Activated CD4-positive, alpha-beta T cell treated with anti-CD3 and anti-CD28 coated beads, Interleukin-2, amount 10 ng/mL, durations not matched to agents 7 days and 5 days (primary cell): ENCODE measurements around the gene GLT6D1. TPM values are rescaled to one million over a fixed set of nuclear protein-coding genes. Genes with fewer than 3 reads are reported as not detected.

Experiments
- CTCF ChIA-PET: fragments of 350-600 bp; sonication (Branson Sonifier 250); formaldehyde crosslinking; loops from one replicate; lab custom pipeline; 2021; ENCODE audit warnings: antibody characterized with exemption; lab: Charles Lee
- POLR2A ChIA-PET: fragments of 350-600 bp; sonication (Branson Sonifier 250); formaldehyde crosslinking; loops from one replicate; lab custom pipeline; 2021; ENCODE audit warnings: antibody characterized with exemption; lab: Charles Lee
- DNase-seq: peaks from one replicate; pipeline ENCODE4 v3.0.0-alpha.2; 2020
- H3K27ac Mint-ChIP-seq: one replicate; pipeline ENCODE4 v1.8.0; 2021; ENCODE audit warnings: mild to moderate bottlenecking, moderate library complexity, mixed read lengths
- H3K27me3 Mint-ChIP-seq: one replicate; pipeline ENCODE4 v1.8.0; 2021; ENCODE audit warnings: mixed read lengths
- H3K36me3 Mint-ChIP-seq: one replicate; pipeline ENCODE4 v1.8.0; 2021; ENCODE audit warnings: low read depth, mixed read lengths
- H3K4me1 Mint-ChIP-seq: one replicate; pipeline ENCODE4 v1.8.0; 2021; ENCODE audit warnings: mixed read lengths
- H3K4me3 Mint-ChIP-seq: one replicate; pipeline ENCODE4 v1.8.0; 2021; ENCODE audit warnings: mild to moderate bottlenecking, moderate library complexity, mixed read lengths
- H3K9me3 Mint-ChIP-seq: one replicate; pipeline ENCODE4 v1.8.0; 2021; ENCODE audit warnings: mixed read lengths
- total RNA-seq, 2 experiments: library from RNA; stranded (reverse); gene quantifications; one replicate each; pipeline ENCODE4 v1.2.3, GENCODE V29; 2021

The GLT6D1 gene
- total RNA-seq, 2 experiments from 2014 or later, result not detected

- Mint-ChIP-seq H3K9me3 (no peaks in the 10 kb centered on the region), H3K27me3 (no peaks in the 10 kb centered on the region), H3K36me3 (no peaks in the 10 kb centered on the region), H3K4me3 (no peak within 1 kb of the TSS), H3K4me1 (no peaks in the 10 kb centered on the region), H3K27ac (peak within 1 kb of the TSS; percentile 46)
- CTCF ChIA-PET, result no interaction called here
- POLR2A ChIA-PET, result interaction anchor here (0.7 kb wide), 1 partner anchor 80 kb away, joined by 3 read pairs; no protein-coding TSS in a partner anchor
- DNase-seq, result no peak
Observed at GRCh38 chr9:135662758-135663450, 23.6 kb upstream of the GLT6D1 start, which contains the start of gene LCN9. TSS of gene LCN9 (plus strand) at chr9:135663309. CDS start at chr9:135663322, 13 bp downstream.

GRCh38 chr9:135661816-135662560 lies 22.6 kb upstream of the GLT6D1 start:
- no peaks in the 10 kb centered on the region for H3K27me3 Mint-ChIP-seq
- H3K36me3 Mint-ChIP-seq, result no peaks in the 10 kb centered on the region
- ChIA-PET CTCF (no interaction called here), POLR2A (interaction anchor here (0.7 kb wide), 1 partner anchor 81 kb away, joined by 3 read pairs; no protein-coding TSS in a partner anchor)
- DNase-seq, result no peak
- H3K27ac Mint-ChIP-seq, result no peak overlapping the region
- H3K4me3 Mint-ChIP-seq, result no peak overlapping the region
- no peaks in the 10 kb centered on the region for H3K4me1 Mint-ChIP-seq
- H3K9me3 Mint-ChIP-seq, result no peaks in the 10 kb centered on the region

- H3K27ac Mint-ChIP-seq, result no peak overlapping the region
- no peak overlapping the region for H3K4me3 Mint-ChIP-seq
- H3K36me3 Mint-ChIP-seq, result no peaks in the 10 kb centered on the region
- POLR2A ChIA-PET, result no interaction called here
- no peaks in the 10 kb centered on the region for H3K9me3 Mint-ChIP-seq
- no peaks in the 10 kb centered on the region for H3K27me3 Mint-ChIP-seq
- no peaks in the 10 kb centered on the region for H3K4me1 Mint-ChIP-seq
- no peak for DNase-seq
- CTCF ChIA-PET, result no interaction called here
Observed at GRCh38 chr9:135660407-135660806, 21.1 kb upstream of the GLT6D1 start.

GRCh38 chr9:135659252-135659651 lies 19.9 kb upstream of the GLT6D1 start:
- no peak for DNase-seq
- Mint-ChIP-seq H3K27me3 (no peaks in the 10 kb centered on the region), H3K36me3 (no peaks in the 10 kb centered on the region), H3K9me3 (no peaks in the 10 kb centered on the region), H3K4me3 (no peak overlapping the region), H3K27ac (no peak overlapping the region), H3K4me1 (no peaks in the 10 kb centered on the region)
- CTCF ChIA-PET, result no interaction called here
- POLR2A ChIA-PET, result no interaction called here

GRCh38 chr9:135657416-135657815 lies 18.1 kb upstream of the GLT6D1 start:
- no peak overlapping the region for H3K4me3 Mint-ChIP-seq
- POLR2A ChIA-PET, result no interaction called here
- no peaks in the 10 kb centered on the region for H3K36me3 Mint-ChIP-seq
- no peaks in the 10 kb centered on the region for H3K27me3 Mint-ChIP-seq
- no peak overlapping the region for H3K27ac Mint-ChIP-seq
- CTCF ChIA-PET, result no interaction called here
- no peaks in the 10 kb centered on the region for H3K4me1 Mint-ChIP-seq
- no peak for DNase-seq
- no peaks in the 10 kb centered on the region for H3K9me3 Mint-ChIP-seq

- ChIA-PET CTCF (no interaction called here), POLR2A (no interaction called here)
- no peaks in the 10 kb centered on the region for H3K36me3 Mint-ChIP-seq
Observed at GRCh38 chr9:135655317-135655716, 16.0 kb upstream of the GLT6D1 start.

GRCh38 chr9:135650408-135650807 lies 11.1 kb upstream of the GLT6D1 start:
- Mint-ChIP-seq H3K36me3 (no peaks in the 10 kb centered on the region), H3K4me1 (no peaks in the 10 kb centered on the region), H3K27ac (no peak overlapping the region), H3K27me3 (no peaks in the 10 kb centered on the region), H3K4me3 (no peak overlapping the region), H3K9me3 (peaks cover 36% of the 10 kb centered on the region)
- no peak for DNase-seq
- CTCF ChIA-PET, result no interaction called here
- POLR2A ChIA-PET, result no interaction called here

More at GRCh38 chr9:135655317-135655716, 16.0 kb upstream of the GLT6D1 start:
- Mint-ChIP-seq H3K9me3 (peaks cover 3% of the 10 kb centered on the region), H3K4me3 (no peak overlapping the region), H3K4me1 (no peaks in the 10 kb centered on the region), H3K27ac (no peak overlapping the region), H3K27me3 (no peaks in the 10 kb centered on the region)
- DNase-seq, result no peak

- CTCF ChIA-PET, result no interaction called here
- Mint-ChIP-seq H3K4me1 (no peaks in the 10 kb centered on the region), H3K27me3 (peaks cover 3% of the 10 kb centered on the region), H3K4me3 (no peak overlapping the region), H3K9me3 (peaks cover 45% of the 10 kb centered on the region), H3K27ac (no peak overlapping the region), H3K36me3 (no peaks in the 10 kb centered on the region)
- no peak for DNase-seq
- POLR2A ChIA-PET, result no interaction called here
Observed at GRCh38 chr9:135649508-135649907, 10.2 kb upstream of the GLT6D1 start.

- Mint-ChIP-seq H3K27me3 (peaks cover 3% of the 10 kb centered on the region), H3K36me3 (no peaks in the 10 kb centered on the region)
- CTCF ChIA-PET, result no interaction called here
Observed at GRCh38 chr9:135648494-135649410, 9.4 kb upstream of the GLT6D1 start.

GRCh38 chr9:135647884-135648283 lies 8.5 kb upstream of the GLT6D1 start:
- no peaks in the 10 kb centered on the region for H3K4me1 Mint-ChIP-seq
- H3K9me3 Mint-ChIP-seq, result peaks cover 53% of the 10 kb centered on the region
- POLR2A ChIA-PET, result no interaction called here
- CTCF ChIA-PET, result no interaction called here
- no peak overlapping the region for H3K4me3 Mint-ChIP-seq
- H3K36me3 Mint-ChIP-seq, result no peaks in the 10 kb centered on the region
- H3K27me3 Mint-ChIP-seq, result peaks cover 3% of the 10 kb centered on the region
- no peak for DNase-seq
- no peak overlapping the region for H3K27ac Mint-ChIP-seq

More at GRCh38 chr9:135648494-135649410, 9.4 kb upstream of the GLT6D1 start:
- peaks cover 50% of the 10 kb centered on the region for H3K9me3 Mint-ChIP-seq
- no peak for DNase-seq
- H3K4me3 Mint-ChIP-seq, result no peak overlapping the region
- POLR2A ChIA-PET, result no interaction called here
- H3K4me1 Mint-ChIP-seq, result no peaks in the 10 kb centered on the region
- H3K27ac Mint-ChIP-seq, result no peak overlapping the region

GRCh38 chr9:135644631-135645218 lies 5.4 kb upstream of the GLT6D1 start:
- CTCF ChIA-PET, result no interaction called here
- Mint-ChIP-seq H3K9me3 (peaks cover 44% of the 10 kb centered on the region), H3K4me3 (no peak overlapping the region), H3K27me3 (peaks cover 3% of the 10 kb centered on the region), H3K36me3 (no peaks in the 10 kb centered on the region), H3K4me1 (no peaks in the 10 kb centered on the region), H3K27ac (no peak overlapping the region)
- no peak for DNase-seq
- POLR2A ChIA-PET, result no interaction called here

- Mint-ChIP-seq H3K4me1 (no peaks in the 10 kb centered on the region), H3K4me3 (no peak overlapping the region), H3K36me3 (no peaks in the 10 kb centered on the region), H3K27ac (no peak overlapping the region), H3K9me3 (peaks cover 22% of the 10 kb centered on the region), H3K27me3 (peaks cover 3% of the 10 kb centered on the region)
- DNase-seq, result no peak
- ChIA-PET POLR2A (no interaction called here), CTCF (interaction anchor here (0.5 kb wide), 1 partner anchor 1779 kb away, joined by 3 read pairs; no protein-coding TSS in a partner anchor)
Observed at GRCh38 chr9:135641745-135642144, 2.4 kb upstream of the GLT6D1 start.
